Keratinocyte (primary cell): Measurements from ENCODE around the gene KRTAP2-2. TPM values are rescaled to one million over a fixed set of nuclear protein-coding genes. Genes with fewer than 3 reads are reported as not detected.

ENCODE experiments used
- DNase-seq: peaks from one replicate; pipeline ENCODE4 v3.0.0-alpha.2; 2011; ENCODE audit warnings: low read depth, missing footprints, low spot score
- FAIRE-seq: peaks from 2 replicates; lab custom pipeline; 2011; peaks lifted over from hg19 to GRCh38; lab: Jason Lieb, UNC
- H2AFZ ChIP-seq: 2 replicates; pipeline ENCODE4 v1.6.0; 2012; ENCODE audit warnings: low read length, control low read depth, inconsistent platforms; ENCODE audit not compliant: control insufficient read depth
- H3K27ac ChIP-seq: 2 replicates; pipeline ENCODE4 v1.5.1; 2011; ENCODE audit warnings: low read length; ENCODE audit not compliant: control insufficient read depth, insufficient read depth
- H3K27me3 ChIP-seq: 3 replicates; pipeline ENCODE4 v1.6.0; 2011; ENCODE audit warnings: low read length; ENCODE audit not compliant: control insufficient read depth, insufficient read depth; ENCODE audit errors: extremely low read depth
- H3K36me3 ChIP-seq, 2 experiments: 2 replicates in 1 of 2; 3 replicates in 1 of 2; pipeline ENCODE4 v1.5.1; 2011; ENCODE audit warnings: low read length in 2 of 2, mild to moderate bottlenecking in 1 of 2; ENCODE audit not compliant: control insufficient read depth in 2 of 2, insufficient read depth in 2 of 2; ENCODE audit errors: extremely low read depth in 1 of 2
- H3K4me1 ChIP-seq: 3 replicates; pipeline ENCODE4 v1.5.1; 2011; ENCODE audit warnings: low read length; ENCODE audit not compliant: control insufficient read depth, insufficient read depth; ENCODE audit errors: extremely low read depth
- H3K4me2 ChIP-seq: 3 replicates; pipeline ENCODE4 v1.6.0; 2011; ENCODE audit warnings: low read depth, low read length; ENCODE audit not compliant: control insufficient read depth, insufficient read depth; ENCODE audit errors: extremely low read depth
- H3K4me3 ChIP-seq, 3 experiments: fragments of 200-600 bp in 1 of 3; sonication (generic) in 1 of 3; 2 replicates in 2 of 3; 3 replicates in 1 of 3; pipeline ENCODE4 v1.5.1; 2011 to 2016; ENCODE audit warnings: low read length in 3 of 3, mild to moderate bottlenecking in 3 of 3, control low read depth in 2 of 3, inconsistent platforms in 1 of 3, low read depth in 1 of 3, mixed read lengths in 1 of 3, mixed run types in 1 of 3, moderate library complexity in 1 of 3; ENCODE audit not compliant: control insufficient read depth in 2 of 3, insufficient read depth in 2 of 3; ENCODE audit errors: extremely low read depth in 1 of 3
- H3K79me2 ChIP-seq: 2 replicates; pipeline ENCODE4 v1.6.0; 2012; ENCODE audit warnings: low read length; ENCODE audit not compliant: control insufficient read depth, insufficient read depth
- H3K9ac ChIP-seq: 3 replicates; pipeline ENCODE4 v1.6.0; 2011; ENCODE audit warnings: low read length; ENCODE audit not compliant: control insufficient read depth, insufficient read depth; ENCODE audit errors: extremely low read depth
- H3K9me1 ChIP-seq: 3 replicates; pipeline ENCODE4 v1.6.0; 2011; ENCODE audit warnings: low read length; ENCODE audit not compliant: control insufficient read depth, insufficient read depth; ENCODE audit errors: extremely low read depth
- H3K9me3 ChIP-seq: 2 replicates; pipeline ENCODE4 v1.5.1; 2012; ENCODE audit warnings: low read depth, low read length; ENCODE audit not compliant: control insufficient read depth
- H4K20me1 ChIP-seq: 3 replicates; pipeline ENCODE4 v1.6.0; 2011; ENCODE audit warnings: low read length; ENCODE audit not compliant: control insufficient read depth, insufficient read depth; ENCODE audit errors: extremely low read depth
- EZH2 ChIP-seq: IDR thresholded peaks from one replicate; pipeline ENCODE4 v1.6.1; 2012; ENCODE audit warnings: inconsistent platforms, mild to moderate bottlenecking, low read length, moderate library complexity
- dilution Hi-C: fragments of 300-500 bp; cut with MboI; formaldehyde crosslinking; loops from one replicate; pipeline ENCODE4 v1.7.0; 2020; ENCODE audit warnings: low sequenced_read_pairs; ENCODE audit not compliant: extremely low pct_ligation_motif_present
- polyA plus RNA-seq, 5 experiments: library from polyadenylated mRNA; depleted of rRNA in 3 of 5; stranded (reverse) in 3 of 5; stranded (forward) in 1 of 5; unstranded in 1 of 5; fragments of >200 nt; gene quantifications; 1 replicate in 1 of 5; 2 replicates in 3 of 5; 3 replicates in 1 of 5; pipeline versions ENCODE4 v1.2.1 to v1.2.3, GENCODE V29; 2011 to 2012; ENCODE audit warnings: missing spikeins in 2 of 5, low read depth in 1 of 5, low replicate concordance in 1 of 5
- small RNA-seq, 3 experiments: library from RNA; depleted of rRNA; stranded (forward); fragments of <200 nt; gene quantifications; one replicate each; pipeline ENCODE3, GENCODE V24; 2012; ENCODE audit warnings: low read depth in 3 of 3, low replicate concordance in 1 of 3; ENCODE audit not compliant: insufficient read length in 3 of 3
- TF ChIP-seq, protein P1 (sequence below), 3 experiments: IDR thresholded peaks in 1 of 3; conservative IDR thresholded peaks in 1 of 3; optimal IDR thresholded peaks in 1 of 3; 2 replicates in 2 of 3; 3 replicates in 1 of 3; pipeline versions ENCODE3 to v1.5.1; 2011; ENCODE audit warnings: low read length in 3 of 3, mild to moderate bottlenecking in 3 of 3, moderate library complexity in 2 of 3, control low read depth in 1 of 3, inconsistent platforms in 1 of 3; ENCODE audit not compliant: insufficient read depth in 2 of 3; ENCODE audit errors: extremely low read depth in 1 of 3

The KRTAP2-2 gene
- polyA plus RNA-seq, 1 donor (not counting 4 experiments of a cell fraction or from before 2014, with no cell fraction given), result not detected

DNA sequence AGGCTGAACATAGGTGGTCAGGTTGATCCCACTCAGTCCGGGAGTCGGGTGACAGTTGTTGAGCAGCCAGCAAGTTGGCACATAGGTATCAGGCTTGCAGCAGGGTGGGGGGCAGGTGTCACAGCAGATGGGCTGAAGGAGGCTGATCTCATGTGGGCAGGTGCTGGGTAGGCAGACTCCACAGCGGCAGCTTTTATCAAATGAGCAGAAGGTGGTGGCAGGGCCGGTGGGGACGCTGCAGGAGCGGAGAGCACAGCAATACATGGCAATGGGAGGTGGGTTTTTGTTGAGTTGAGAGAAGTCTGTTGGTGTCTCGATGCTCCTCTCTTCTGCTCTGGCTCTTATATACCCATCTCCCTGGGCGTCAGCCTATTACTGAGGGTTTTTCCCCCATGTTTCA, 46.2 kb downstream of the KRTAP2-2 start, which contains the start of gene KRTAP3-1:
TSS of gene KRTAP3-1 (minus strand) at position 318 of the 400 bp plus-strand sequence. CDS start at position 264, 54 bp downstream.
- Histone ChIP-seq H3K27ac (no peak within 1 kb of the TSS), H3K9ac (no peak within 1 kb of the TSS), H3K27me3 (no peaks in the 10 kb centered on the region), H3K36me3 (no peaks in the 10 kb centered on the region), H3K4me2 (no peak within 1 kb of the TSS), H3K4me3 (no peak within 1 kb of the TSS), H4K20me1 (no peaks in the 10 kb centered on the region), H3K4me1 (no peaks in the 10 kb centered on the region), H3K9me3 (no peaks in the 10 kb centered on the region), H3K9me1 (no peaks in the 10 kb centered on the region), H2AFZ (no peak within 1 kb of the TSS), H3K79me2 (no peaks in the 10 kb centered on the region)
- no peak for DNase-seq
- dilution Hi-C loops, result no loop called here
- FAIRE-seq, result no peak
- TF ChIP-seq, protein P1, sequence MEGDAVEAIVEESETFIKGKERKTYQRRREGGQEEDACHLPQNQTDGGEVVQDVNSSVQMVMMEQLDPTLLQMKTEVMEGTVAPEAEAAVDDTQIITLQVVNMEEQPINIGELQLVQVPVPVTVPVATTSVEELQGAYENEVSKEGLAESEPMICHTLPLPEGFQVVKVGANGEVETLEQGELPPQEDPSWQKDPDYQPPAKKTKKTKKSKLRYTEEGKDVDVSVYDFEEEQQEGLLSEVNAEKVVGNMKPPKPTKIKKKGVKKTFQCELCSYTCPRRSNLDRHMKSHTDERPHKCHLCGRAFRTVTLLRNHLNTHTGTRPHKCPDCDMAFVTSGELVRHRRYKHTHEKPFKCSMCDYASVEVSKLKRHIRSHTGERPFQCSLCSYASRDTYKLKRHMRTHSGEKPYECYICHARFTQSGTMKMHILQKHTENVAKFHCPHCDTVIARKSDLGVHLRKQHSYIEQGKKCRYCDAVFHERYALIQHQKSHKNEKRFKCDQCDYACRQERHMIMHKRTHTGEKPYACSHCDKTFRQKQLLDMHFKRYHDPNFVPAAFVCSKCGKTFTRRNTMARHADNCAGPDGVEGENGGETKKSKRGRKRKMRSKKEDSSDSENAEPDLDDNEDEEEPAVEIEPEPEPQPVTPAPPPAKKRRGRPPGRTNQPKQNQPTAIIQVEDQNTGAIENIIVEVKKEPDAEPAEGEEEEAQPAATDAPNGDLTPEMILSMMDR (optimal IDR thresholded peaks at IDR 0.05 in 1 of 3, IDR thresholded peaks at IDR 0.05 in 1 of 3, conservative IDR thresholded peaks at IDR 0.05 in 1 of 3; ENCODE audit: extremely low read depth in 1 of 3, insufficient read depth in 2 of 3, low read length in 3 of 3), result no peak
- no peak for TF ChIP-seq EZH2

Small RNA genes lying within 50 kb of the gene (small RNA-seq; reads per million reads assigned to genes)
- 0 to 0.07 (median 0) reads per million in 3 experiments for gene KRTAP3-4P

Other genes starting within 250 kb of the KRTAP2-2 start
- gene KRT10, start 232.6 kb downstream of the KRTAP2-2 start, polyA plus RNA-seq, result 27.2 to 67.9 TPM (median 66.2 TPM) in 3 replicates
- not detected in 3 replicates for gene KRT12, start 188.0 kb downstream of the KRTAP2-2 start, polyA plus RNA-seq
- not detected in 3 replicates for gene KRT20, start 170.0 kb downstream of the KRTAP2-2 start, polyA plus RNA-seq
- gene KRT23, start 117.6 kb downstream of the KRTAP2-2 start, polyA plus RNA-seq, result 8.2 to 14.4 TPM (median 9.3 TPM) in 3 replicates
- gene KRT39, start 88.3 kb downstream of the KRTAP2-2 start, polyA plus RNA-seq, result 0.05 TPM in 1 of 3 replicates, not detected in the others
- gene KRT40, start 70.9 kb downstream of the KRTAP2-2 start, polyA plus RNA-seq, result 0.03 TPM in 2 of 3 replicates, not detected in the other
- gene KRTAP3-3, start 61.1 kb downstream of the KRTAP2-2 start, polyA plus RNA-seq, result not detected in 3 replicates
- not detected in 3 replicates for gene KRTAP3-2, start 55.3 kb downstream of the KRTAP2-2 start, polyA plus RNA-seq
- not detected in 3 replicates for gene KRTAP3-1, start 46.1 kb downstream of the KRTAP2-2 start, polyA plus RNA-seq
- 0.05 to 0.23 TPM (median 0.08 TPM) in 3 replicates for gene KRTAP1-5, start 28.0 kb downstream of the KRTAP2-2 start, polyA plus RNA-seq
- gene KRTAP1-4, start 25.0 kb downstream of the KRTAP2-2 start, polyA plus RNA-seq, result not detected in 3 replicates
- not detected in 3 replicates for gene KRTAP1-3, start 20.4 kb downstream of the KRTAP2-2 start, polyA plus RNA-seq
- 0.07 to 0.13 TPM in 2 of 3 replicates, not detected in the other for gene KRTAP1-1, start 13.8 kb downstream of the KRTAP2-2 start, polyA plus RNA-seq
- not detected in 3 replicates for gene KRTAP2-1, start 7.9 kb downstream of the KRTAP2-2 start, polyA plus RNA-seq
- gene KRTAP2-3, start 4.9 kb upstream of the KRTAP2-2 start, polyA plus RNA-seq, result 8.4 to 21.3 TPM (median 9.0 TPM) in 3 replicates
- 0.12 TPM in 1 of 3 replicates, not detected in the others for gene KRTAP2-4, start 10.6 kb upstream of the KRTAP2-2 start, polyA plus RNA-seq
- gene KRTAP4-7, start 28.9 kb upstream of the KRTAP2-2 start, polyA plus RNA-seq, result not detected in 3 replicates
- not detected in 3 replicates for gene KRTAP4-8, start 42.9 kb upstream of the KRTAP2-2 start, polyA plus RNA-seq
- not detected in 3 replicates for gene KRTAP4-16, start 47.0 kb upstream of the KRTAP2-2 start, polyA plus RNA-seq
- gene KRTAP4-9, start 50.2 kb upstream of the KRTAP2-2 start, polyA plus RNA-seq, result not detected in 3 replicates
- gene KRTAP4-11, start 63.1 kb upstream of the KRTAP2-2 start, polyA plus RNA-seq, result not detected in 3 replicates
- not detected in 3 replicates for gene KRTAP4-12, start 69.0 kb upstream of the KRTAP2-2 start, polyA plus RNA-seq
- not detected in 3 replicates for gene KRTAP4-6, start 85.3 kb upstream of the KRTAP2-2 start, polyA plus RNA-seq
- not detected in 3 replicates for gene KRTAP4-5, start 94.6 kb upstream of the KRTAP2-2 start, polyA plus RNA-seq
- gene KRTAP4-4, start 105.5 kb upstream of the KRTAP2-2 start, polyA plus RNA-seq, result not detected in 3 replicates
- gene KRTAP4-3, start 113.0 kb upstream of the KRTAP2-2 start, polyA plus RNA-seq, result not detected in 3 replicates
- not detected in 3 replicates for gene KRTAP4-2, start 123.0 kb upstream of the KRTAP2-2 start, polyA plus RNA-seq
- gene KRTAP4-1, start 129.7 kb upstream of the KRTAP2-2 start, polyA plus RNA-seq, result not detected in 3 replicates
- not detected in 3 replicates for gene KRTAP9-1, start 134.7 kb upstream of the KRTAP2-2 start, polyA plus RNA-seq
- not detected in 3 replicates for gene KRTAP9-2, start 171.4 kb upstream of the KRTAP2-2 start, polyA plus RNA-seq
- gene KRTAP9-3, start 177.2 kb upstream of the KRTAP2-2 start, polyA plus RNA-seq, result not detected in 3 replicates
- gene KRTAP9-8, start 182.8 kb upstream of the KRTAP2-2 start, polyA plus RNA-seq, result not detected in 3 replicates
- gene KRTAP9-4, start 194.5 kb upstream of the KRTAP2-2 start, polyA plus RNA-seq, result not detected in 3 replicates
- not detected in 3 replicates for gene KRTAP9-9, start 200.2 kb upstream of the KRTAP2-2 start, polyA plus RNA-seq
- not detected in 3 replicates for gene KRTAP9-6, start 210.1 kb upstream of the KRTAP2-2 start, polyA plus RNA-seq
- not detected in 3 replicates for gene KRTAP9-7, start 220.5 kb upstream of the KRTAP2-2 start, polyA plus RNA-seq
- not detected in 3 replicates for gene KRTAP29-1, start 247.6 kb upstream of the KRTAP2-2 start, polyA plus RNA-seq